ENCODE measurements around the gene TAOK3.

The TAOK3 gene

DNA sequence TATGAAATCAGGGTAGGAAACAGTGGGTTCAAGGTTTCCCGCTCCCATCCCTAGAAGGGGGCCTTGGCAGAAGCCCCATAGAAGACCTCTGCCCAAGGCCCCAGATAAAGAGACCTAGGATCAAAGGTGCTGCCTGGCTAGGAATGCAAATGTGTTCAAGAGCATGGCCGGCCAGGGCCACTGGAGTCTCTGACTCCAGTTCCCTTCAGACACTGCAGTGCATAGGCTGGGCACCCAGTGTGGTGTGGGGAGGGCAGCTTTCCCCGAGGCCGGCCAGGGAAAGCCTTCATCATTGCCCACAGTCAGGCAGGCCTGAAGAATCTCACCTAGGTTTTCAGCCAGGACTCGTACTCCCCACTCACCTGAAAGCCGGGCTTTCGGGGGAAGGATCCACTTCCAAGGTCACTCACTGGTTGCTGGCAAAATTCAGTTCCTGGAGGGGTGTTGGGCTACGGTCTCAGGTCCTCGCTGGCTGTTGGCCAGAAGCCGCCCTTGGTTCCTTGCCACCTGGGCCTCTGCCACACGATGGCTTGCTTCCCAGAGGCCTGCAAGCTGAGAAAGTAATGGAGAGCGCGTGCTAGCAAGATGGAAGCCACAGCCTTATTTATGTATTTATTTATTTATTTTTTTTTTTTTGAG lies 246.5 kb downstream of the TAOK3 start:
- no peak for DNase-seq

DNA sequence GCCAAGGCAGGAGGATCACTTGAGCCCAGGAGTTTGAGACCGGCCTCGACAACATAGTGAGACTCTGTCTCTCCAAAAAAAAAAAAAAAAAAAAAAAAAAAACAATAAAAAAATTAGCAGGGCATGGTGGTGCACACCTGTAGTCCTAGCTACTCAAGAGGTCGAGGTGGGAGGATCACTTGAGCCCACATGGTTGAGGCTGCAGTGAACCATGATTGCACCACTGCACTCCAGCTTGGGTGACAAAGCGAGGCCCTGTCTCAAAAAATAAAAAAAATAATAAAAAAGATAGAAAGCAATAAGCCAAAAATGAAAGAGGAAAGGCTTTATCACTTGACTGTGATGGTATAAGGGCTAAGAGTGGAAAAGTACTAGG lies 247.0 kb downstream of the TAOK3 start:
- no peak for DNase-seq

DNA sequence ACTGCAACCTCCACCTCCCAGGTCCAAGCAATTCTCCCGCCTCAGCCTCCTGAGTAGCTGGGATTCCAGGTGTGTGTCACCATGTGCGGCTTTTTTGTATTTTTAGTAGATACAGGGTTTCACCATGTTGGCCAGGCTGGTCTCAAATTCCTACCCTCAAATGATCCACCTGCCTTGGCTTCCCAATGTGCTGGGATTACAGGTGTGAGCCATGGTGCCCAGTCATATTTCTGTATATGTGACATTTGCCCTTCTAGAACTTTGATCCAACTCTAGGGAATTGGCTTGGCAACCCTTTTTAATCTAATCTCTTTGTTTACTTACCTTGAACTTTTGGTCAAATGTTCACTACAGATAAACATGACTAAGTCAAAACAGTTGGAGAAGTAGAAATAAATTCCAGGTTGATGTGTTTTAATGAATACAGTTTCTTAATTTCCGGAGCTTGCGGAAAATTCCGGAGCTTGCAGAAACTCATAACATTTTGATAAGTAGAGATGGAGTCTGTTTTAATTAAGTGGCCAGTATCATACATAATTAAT lies 248.3 kb downstream of the TAOK3 start:
- DNase-seq, result no peak

DNA sequence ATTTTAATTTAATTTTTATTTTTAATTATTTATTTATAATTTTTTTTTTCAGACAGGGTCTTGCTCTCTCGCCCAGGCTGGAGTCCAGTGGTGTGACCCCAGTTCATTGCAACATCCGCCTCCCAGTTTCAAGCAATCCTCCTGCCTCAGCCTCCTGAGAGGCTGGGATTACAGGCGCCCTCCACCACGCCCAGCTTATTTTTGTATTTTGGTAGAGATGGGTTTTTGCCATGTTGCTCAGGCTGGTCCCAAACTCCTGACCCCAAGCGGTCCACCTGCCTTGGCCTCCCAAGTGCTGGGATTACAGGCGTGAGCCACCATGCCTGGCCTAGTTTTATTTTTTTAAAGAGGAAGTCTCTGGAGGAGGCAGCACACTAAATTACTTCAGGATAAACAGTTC lies 250.4 kb downstream of the TAOK3 start:
- DNase-seq, result no peak

DNA sequence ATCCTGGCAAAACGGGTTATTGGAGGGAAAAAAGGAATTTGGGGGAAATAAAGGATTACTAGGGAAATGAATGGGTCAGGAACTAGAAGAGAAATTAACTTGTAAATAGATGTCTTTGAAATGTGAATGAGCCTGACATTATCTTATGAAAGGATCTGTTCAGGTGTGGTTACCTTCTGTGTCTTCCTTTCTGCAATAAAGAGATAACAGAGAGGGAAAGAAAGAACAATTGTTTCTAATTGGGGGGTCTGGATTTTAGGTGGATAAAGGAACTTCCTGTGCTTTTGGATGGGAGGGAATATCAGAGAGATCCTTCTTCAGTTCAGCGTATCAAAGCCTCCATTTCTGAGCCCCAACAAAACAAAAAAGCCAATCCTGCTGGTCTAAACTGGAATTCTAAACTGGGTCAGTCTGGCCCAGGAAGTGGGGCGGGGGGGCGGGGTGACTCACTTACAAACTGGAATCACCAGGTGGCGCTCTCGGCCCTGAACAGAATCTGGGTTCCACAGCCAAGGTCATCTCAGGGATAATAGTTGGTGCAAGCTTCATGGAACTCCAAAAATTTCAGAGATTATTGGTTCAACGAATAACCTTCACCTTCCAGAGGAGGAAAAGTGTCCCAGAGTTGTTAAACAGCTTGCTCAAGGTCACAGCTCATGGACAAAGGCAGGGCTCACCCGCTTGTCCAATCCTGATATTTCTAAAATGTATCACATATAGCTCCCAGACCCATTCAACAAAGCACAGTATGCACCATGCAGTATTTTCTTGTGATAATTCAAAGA lies 251.9 kb downstream of the TAOK3 start:
- DNase-seq, result peak in 1 of 2 experiments; percentile 12

DNA sequence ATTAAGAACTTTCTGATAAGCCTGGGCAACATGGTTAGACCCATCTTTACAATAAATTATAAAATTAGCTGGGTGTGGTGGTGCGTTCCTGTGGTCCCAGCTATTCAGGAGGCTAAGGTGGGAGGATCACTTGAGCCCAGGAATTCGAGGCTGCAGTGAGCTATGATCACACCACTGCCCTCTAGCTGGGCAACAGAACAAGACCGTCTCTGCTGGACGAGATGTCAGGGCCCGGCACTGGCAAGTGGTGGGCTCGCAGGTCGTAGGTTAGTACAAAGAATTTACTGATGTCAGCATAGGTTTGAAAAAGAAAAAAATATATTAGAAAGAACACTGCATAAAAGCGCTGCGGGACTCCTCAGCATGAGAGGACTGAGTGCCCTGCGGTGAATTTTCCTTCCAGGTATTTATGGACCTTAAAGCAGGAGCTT lies 253.2 kb downstream of the TAOK3 start:
- DNase-seq, result no peak

DNA sequence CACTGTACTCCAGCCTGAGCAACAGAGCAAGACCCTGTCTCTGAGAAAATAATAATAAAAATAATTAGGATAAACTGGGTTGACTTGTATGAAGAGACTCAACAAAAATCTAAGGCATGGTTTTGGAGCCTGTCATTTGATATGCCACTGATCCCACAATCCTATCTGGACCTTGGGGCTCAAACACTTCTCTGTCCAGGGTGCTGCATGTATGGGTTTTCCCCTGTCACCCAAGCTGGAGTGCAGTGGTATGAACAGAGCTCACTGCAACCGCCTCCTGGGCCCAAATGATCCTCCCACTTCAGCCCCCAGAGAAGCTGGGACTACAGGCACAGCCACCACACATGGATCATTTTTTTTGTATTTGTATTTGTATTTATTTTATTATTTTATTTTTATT lies 263.6 kb downstream of the TAOK3 start:
- DNase-seq, result no peak

DNA sequence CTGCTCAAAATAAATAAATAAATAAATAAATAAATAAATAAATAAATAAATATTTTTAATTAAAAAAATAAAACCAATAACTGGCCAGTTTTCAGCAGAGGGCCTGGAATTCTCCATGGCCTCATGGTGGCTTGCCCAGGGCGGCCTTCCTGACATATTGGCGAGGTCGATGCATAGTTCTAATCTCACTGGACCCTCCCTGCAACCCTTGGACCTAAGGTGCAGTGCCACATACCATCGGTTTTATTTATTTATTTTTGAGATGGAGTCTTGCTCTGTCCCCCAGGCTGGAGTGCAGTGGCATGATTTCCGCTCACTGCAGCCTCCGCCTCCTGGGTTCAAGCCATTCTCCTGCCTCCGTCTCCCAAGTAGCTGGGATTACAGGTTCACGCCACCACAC lies 265.0 kb downstream of the TAOK3 start:
- DNase-seq, result no peak

DNA sequence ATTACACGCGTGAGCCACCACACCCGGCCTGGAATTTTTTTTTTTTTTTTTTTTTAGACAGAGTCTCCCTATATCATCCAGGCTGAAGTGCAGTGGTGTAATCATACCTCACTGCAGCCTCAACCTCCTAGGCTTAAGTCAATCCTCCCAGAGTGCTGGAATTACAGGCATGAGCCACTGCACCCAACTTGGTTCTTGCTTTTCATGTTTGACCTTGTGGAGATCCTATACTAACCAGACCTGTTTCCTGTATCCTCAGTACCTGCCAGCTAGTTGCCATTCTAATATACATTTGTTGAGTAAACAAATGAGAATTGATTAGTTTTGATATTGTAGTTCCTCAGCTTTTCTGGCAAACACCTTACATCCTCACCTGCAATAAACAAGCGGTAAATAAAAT lies 265.7 kb downstream of the TAOK3 start:
- no peak for DNase-seq

DNA sequence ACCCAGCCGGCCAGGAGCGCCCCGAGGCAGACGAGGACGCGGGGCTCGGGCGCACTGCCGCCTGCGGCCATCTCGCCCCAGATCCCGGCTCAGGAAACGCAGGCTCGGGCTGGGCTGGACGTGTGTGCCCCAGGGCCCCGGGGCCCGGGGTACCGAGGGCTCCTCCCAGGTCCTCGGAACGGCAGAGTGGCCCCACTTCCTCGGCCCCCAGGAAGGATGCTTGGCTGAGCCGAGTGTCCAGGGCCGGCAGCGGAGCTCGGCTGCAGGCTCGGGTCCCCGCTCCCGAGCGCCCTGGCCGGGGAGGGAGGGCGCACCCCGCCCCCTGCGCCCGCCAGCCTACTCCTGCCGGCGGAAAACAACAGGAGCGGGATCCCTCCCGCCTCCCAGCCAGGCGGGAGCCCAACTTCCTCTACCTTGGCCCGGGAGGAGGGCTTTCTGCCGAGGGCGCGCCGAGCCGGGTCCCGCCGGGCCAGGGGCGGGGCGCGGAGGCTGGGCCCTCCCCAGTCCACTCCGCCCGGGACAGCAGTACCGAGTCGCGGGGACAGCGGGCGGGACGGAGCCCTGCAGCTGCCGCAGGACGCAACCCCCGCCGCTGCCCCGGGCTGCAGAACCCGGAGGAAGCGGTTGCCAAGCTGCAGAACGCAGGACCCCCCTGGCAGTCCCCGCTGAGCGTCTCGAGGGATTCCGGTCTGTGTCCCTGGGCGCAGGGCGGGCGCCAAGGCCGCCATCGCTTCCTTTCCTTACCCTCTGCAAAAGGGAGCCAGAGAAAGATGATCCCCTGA lies 268.9 kb downstream of the TAOK3 start, which contains the start of gene VSIG10:
Gene VSIG10 (minus strand): TSS at position 411 of the 782 bp plus-strand sequence. CDS start 340 bp downstream, at position 71.
- no peak for DNase-seq

DNA sequence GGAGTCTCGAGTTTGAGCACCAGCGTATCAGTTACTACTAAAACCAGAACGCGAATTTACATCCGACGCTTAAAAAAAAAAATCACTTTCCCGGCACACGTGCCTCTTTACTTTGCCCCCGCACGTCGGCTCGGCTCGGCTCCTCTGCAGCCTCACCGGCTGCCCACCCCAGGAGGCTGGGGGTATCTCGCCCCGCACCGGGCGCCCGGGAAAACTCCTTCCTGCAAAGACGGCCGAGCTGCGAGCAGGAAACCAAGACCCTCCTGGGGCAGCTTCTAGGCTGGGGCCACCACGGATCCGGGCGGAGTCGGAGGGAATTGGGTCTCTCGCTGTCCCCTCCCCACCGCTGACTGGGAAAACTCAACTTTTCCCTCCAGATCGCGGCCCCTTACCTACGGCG lies 269.5 kb downstream of the TAOK3 start:
- DNase-seq, result no peak

DNA sequence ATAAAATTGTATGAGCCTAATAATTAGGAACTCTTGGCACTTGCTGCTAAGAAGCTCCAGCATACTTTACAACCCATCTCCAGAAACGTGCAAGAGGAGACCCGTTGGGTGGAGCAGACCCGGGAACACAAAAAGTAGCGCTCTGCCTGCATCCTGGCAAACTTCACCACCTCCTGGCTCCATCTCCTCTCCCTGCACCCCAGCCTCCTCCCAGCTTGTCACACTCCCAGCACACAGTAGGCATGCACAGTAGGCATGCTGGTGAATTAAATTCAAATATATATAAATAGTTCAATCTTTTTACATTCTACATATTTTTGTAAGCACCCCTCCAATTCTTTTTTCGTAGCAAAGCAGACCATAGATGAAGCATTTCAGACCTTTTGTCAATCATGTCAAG lies 270.1 kb downstream of the TAOK3 start:
- no peak for DNase-seq

DNA sequence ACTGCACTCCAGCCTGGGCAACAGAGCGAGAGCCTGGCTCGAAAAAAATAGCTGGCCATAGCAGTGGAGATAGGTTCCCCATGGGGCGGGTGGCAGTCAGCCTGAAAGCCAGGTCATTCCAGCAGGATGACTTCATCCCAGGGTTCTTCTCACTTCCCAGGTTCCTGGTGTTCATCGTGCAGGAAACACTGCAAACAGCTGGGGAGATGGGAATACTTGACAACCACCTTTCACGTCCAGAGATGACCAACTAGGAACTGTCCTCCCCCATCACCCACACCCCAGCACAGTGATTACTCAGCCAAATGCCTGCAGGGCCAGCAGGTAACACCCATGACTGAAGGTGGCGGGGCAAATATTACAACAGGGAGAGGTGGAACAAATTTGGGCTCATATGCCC lies 270.6 kb downstream of the TAOK3 start:
- no peak for DNase-seq

DNA sequence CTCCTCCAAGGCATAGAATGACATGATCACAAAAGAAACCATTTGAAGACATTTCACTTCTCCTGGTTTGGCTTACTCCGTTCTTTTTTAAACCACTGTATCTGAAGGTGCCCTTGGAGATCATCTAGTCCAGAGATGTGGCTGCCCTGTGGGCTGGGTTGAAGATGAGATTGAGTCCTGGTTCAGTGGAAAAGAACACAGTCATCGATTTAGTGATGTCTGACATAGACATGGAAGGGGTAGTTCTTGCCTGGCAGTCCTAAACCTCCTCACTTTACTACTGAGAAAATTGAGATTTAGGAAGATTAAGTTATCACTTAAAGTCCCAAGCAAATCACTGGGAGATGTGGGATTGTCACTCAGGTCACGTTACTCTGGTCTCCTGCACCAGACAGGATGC lies 271.7 kb downstream of the TAOK3 start:
- no peak for DNase-seq
